GM23338 (cell line): ENCODE results near the gene ECE1. TPM values are rescaled to one million over a fixed set of nuclear protein-coding genes. Genes with fewer than 3 reads are reported as not detected.
A peak's percentile ranks its signal among the peaks of the same experiment; 100 is the strongest.

Experiments
- ATAC-seq: fragments of 200-7000 bp; cut with Tn5 transposase; 3 replicates; pipeline ENCODE4 v1.9.1; 2020
- DNase-seq: peaks from one replicate; pipeline ENCODE4 v3.0.0-alpha.2; 2015; ENCODE audit warnings: low spot score
- H2AFZ ChIP-seq: fragments of 200-600 bp; sonication (generic); 2 replicates; pipeline ENCODE4 v1.8.0; 2016; ENCODE audit warnings: antibody characterized with exemption, mild to moderate bottlenecking, moderate library complexity
- H3F3A ChIP-seq: fragments of 200-600 bp; sonication (generic); replicated peaks from 2 replicates; pipeline ENCODE4 v1.8.0; 2017; ENCODE audit warnings: antibody characterized with exemption, mixed run types, low read depth
- H3K27ac ChIP-seq: fragments of 200-600 bp; sonication (generic); 2 replicates; pipeline ENCODE4 v1.6.1; 2016; ENCODE audit warnings: low read depth
- H3K27me3 ChIP-seq: fragments of 200-600 bp; sonication (generic); 2 replicates; pipeline ENCODE4 v1.8.0; 2016; ENCODE audit warnings: mild to moderate bottlenecking, mixed run types, moderate library complexity; ENCODE audit not compliant: insufficient read depth
- H3K36me3 ChIP-seq: fragments of 200-600 bp; sonication (generic); 2 replicates; pipeline ENCODE4 v1.8.0; 2016; ENCODE audit warnings: mild to moderate bottlenecking; ENCODE audit not compliant: insufficient read depth
- H3K4me1 ChIP-seq: fragments of 200-600 bp; sonication (generic); 2 replicates; pipeline ENCODE4 v1.8.0; 2016; ENCODE audit warnings: mild to moderate bottlenecking, moderate library complexity; ENCODE audit not compliant: insufficient read depth
- H3K4me2 ChIP-seq: fragments of 200-600 bp; sonication (generic); 2 replicates; pipeline ENCODE4 v1.7.1; 2017; ENCODE audit warnings: mixed run types
- H3K4me3 ChIP-seq: fragments of 200-600 bp; sonication (generic); 2 replicates; pipeline ENCODE4 v1.6.1; 2016; ENCODE audit warnings: mixed run types
- H3K79me2 ChIP-seq: fragments of 200-600 bp; sonication (generic); replicated peaks from 2 replicates; pipeline ENCODE4 v1.8.0; 2017; ENCODE audit warnings: mild to moderate bottlenecking; ENCODE audit not compliant: insufficient read depth
- H3K9me2 ChIP-seq: fragments of 200-600 bp; sonication (generic); 2 replicates; pipeline ENCODE4 v1.8.0; 2017; ENCODE audit not compliant: insufficient read depth
- H4K20me1 ChIP-seq: fragments of 200-600 bp; sonication (generic); replicated peaks from 2 replicates; pipeline ENCODE4 v1.8.0; 2017; ENCODE audit warnings: mild to moderate bottlenecking; ENCODE audit not compliant: insufficient read depth
- H3K27ac Mint-ChIP-seq: 2 replicates; pipeline ENCODE4 v1.8.0; 2020; ENCODE audit warnings: inconsistent platforms, mild to moderate bottlenecking, moderate library complexity, mixed read lengths
- H3K27me3 Mint-ChIP-seq: 3 replicates; pipeline ENCODE4 v1.8.0; 2022; ENCODE audit warnings: low read depth, mild to moderate bottlenecking, moderate library complexity, mixed read lengths, inconsistent platforms; ENCODE audit not compliant: insufficient read depth, poor library complexity
- H3K36me3 Mint-ChIP-seq: 3 replicates; pipeline ENCODE4 v1.8.0; 2021; ENCODE audit warnings: low read depth, mild to moderate bottlenecking, inconsistent platforms, moderate library complexity, mixed read lengths
- H3K4me1 Mint-ChIP-seq: 3 replicates; pipeline ENCODE4 v1.8.0; 2020; ENCODE audit warnings: mild to moderate bottlenecking, inconsistent platforms, mixed read lengths
- H3K4me3 Mint-ChIP-seq: 3 replicates; pipeline ENCODE4 v1.8.0; 2021; ENCODE audit warnings: moderate library complexity, mild to moderate bottlenecking, inconsistent platforms, mixed read lengths
- H3K9me3 Mint-ChIP-seq: 3 replicates; pipeline ENCODE4 v1.8.0; 2020; ENCODE audit warnings: moderate library complexity, mild to moderate bottlenecking, inconsistent platforms, mixed read lengths
- CREB1 ChIP-seq: fragments of 250-450 bp; sonication (Bioruptor Pico); IDR thresholded peaks from 2 replicates; pipeline ENCODE4 v1.5.0; 2020; ENCODE audit warnings: low read depth, mild to moderate bottlenecking, moderate library complexity
- ETS1 ChIP-seq: IDR thresholded peaks from 2 replicates; pipeline ENCODE4 v1.6.1; 2016; ENCODE audit warnings: antibody characterized with exemption
- EZH2 ChIP-seq: fragments of 200-600 bp; sonication (generic); IDR thresholded peaks from one replicate; pipeline ENCODE4 v1.8.0; 2017; ENCODE audit warnings: antibody characterized with exemption, mild to moderate bottlenecking, low read depth; ENCODE audit not compliant: unreplicated experiment
- EZH2phosphoT487 ChIP-seq: fragments of 200-600 bp; sonication (generic); IDR thresholded peaks from one replicate; pipeline ENCODE4 v1.8.1; 2018; ENCODE audit warnings: antibody characterized with exemption; ENCODE audit not compliant: unreplicated experiment
- JUNB ChIP-seq: IDR thresholded peaks from one replicate; pipeline ENCODE4 v1.6.1; 2016; ENCODE audit warnings: antibody characterized with exemption; ENCODE audit not compliant: unreplicated experiment
- NANOG ChIP-seq: IDR thresholded peaks from 2 replicates; pipeline ENCODE4 v1.6.1; 2016; ENCODE audit warnings: antibody characterized with exemption, borderline replicate concordance
- POLR2AphosphoS5 ChIP-seq: IDR thresholded peaks from 2 replicates; pipeline ENCODE4 v1.6.1; 2016; ENCODE audit warnings: antibody characterized with exemption, low read depth
- REST ChIP-seq: IDR thresholded peaks from one replicate; pipeline ENCODE4 v1.6.1; 2018; ENCODE audit warnings: antibody characterized with exemption; ENCODE audit not compliant: unreplicated experiment
- STAT1 ChIP-seq: IDR thresholded peaks from one replicate; pipeline ENCODE4 v1.6.1; 2016; ENCODE audit warnings: antibody characterized with exemption; ENCODE audit not compliant: unreplicated experiment
- ZNF114 ChIP-seq: fragments of 250-450 bp; sonication (Bioruptor Pico); IDR thresholded peaks from 2 replicates; pipeline ENCODE4 v1.5.0; 2020; ENCODE audit warnings: mild to moderate bottlenecking, moderate library complexity
- ZNF331 ChIP-seq: fragments of 250-450 bp; sonication (Bioruptor Pico); IDR thresholded peaks from 2 replicates; pipeline ENCODE4 v1.5.0; 2020; ENCODE audit warnings: low read depth, mild to moderate bottlenecking, moderate library complexity
- polyA plus RNA-seq: library from polyadenylated mRNA; unstranded; fragments of >200 nt; fragmentation: Nextera tagmentation; extraction: Ambion mirVana; gene quantifications from 2 replicates; pipeline ENCODE4 v1.2.1, GENCODE V29; 2016
- total RNA-seq: library from RNA; depleted of rRNA; stranded (reverse); fragments of >200 nt; shearing (Covaris generic); gene quantifications from 2 replicates; pipeline ENCODE4 v1.2.3, GENCODE V29; 2014
- TF ChIP-seq, protein P1 (sequence below): fragments of 250-450 bp; sonication (Bioruptor Pico); IDR thresholded peaks from 2 replicates; pipeline ENCODE4 v1.5.0; 2020; ENCODE audit warnings: mild to moderate bottlenecking, moderate library complexity
- TF ChIP-seq, protein P2 (sequence below), 2 experiments: fragments of 200-600 bp in 1 of 2; sonication (generic) in 1 of 2; conservative IDR thresholded peaks; 2 replicates each; pipeline versions ENCODE4 v1.5.1 to v1.6.1; 2016 to 2017; ENCODE audit warnings: antibody characterized with exemption in 2 of 2, low read depth in 2 of 2, mild to moderate bottlenecking in 2 of 2, moderate library complexity in 1 of 2

Gene ECE1
- total and polyA plus RNA-seq, 2 experiments from 2014 or later: 11.0 to 45.0 TPM

DNA sequence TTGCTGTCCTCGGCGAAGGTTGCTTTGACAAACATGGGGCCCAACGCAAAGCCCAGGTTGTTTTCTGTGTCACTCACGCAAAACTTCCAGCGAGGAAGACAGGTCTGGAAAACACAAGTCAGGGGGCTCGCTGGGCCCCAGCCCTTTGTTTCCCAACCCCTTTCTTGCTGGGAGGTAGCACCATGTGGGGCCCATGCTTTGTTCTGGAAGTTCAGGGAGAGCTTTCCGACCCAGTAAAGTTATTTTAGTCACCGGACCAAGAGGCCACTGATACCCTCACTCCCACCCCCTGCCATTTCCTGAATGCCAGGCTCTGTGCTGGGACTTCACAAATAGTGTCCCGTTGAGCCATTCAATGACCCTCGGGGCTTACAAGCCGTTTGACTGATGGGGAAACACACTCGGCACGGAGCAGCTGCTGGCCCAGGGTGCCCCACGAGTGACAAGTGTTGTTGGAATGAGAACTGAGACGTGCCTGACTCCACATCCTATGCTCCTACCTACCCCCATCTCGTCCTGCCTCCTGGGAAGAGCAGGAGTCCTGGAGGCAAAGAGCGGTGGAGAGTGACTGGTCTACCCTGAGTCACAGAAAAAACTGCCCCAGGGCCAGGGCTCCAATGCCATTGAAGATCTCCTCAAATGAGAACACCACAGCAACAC, 52.0 kb downstream of the ECE1 start:
- no peaks in the 10 kb centered on the region for H3K9me2 ChIP-seq
- Mint-ChIP-seq H3K4me1 (peaks cover 11% of the 10 kb centered on the region), H3K27ac (peak overlapping the region; percentile 40; the same call in 1 of the 2 replicates), H3K4me3 (no peak overlapping the region), H3K9me3 (no peaks in the 10 kb centered on the region), H3K27me3 (no peaks in the 10 kb centered on the region), H3K36me3 (peaks cover 16% of the 10 kb centered on the region; the same call in 2 of the 3 replicates)
- DNase-seq (no peak), ATAC-seq (peak; percentile 35)
- H3K4me3 ChIP-seq: no peak overlapping the region
- no peaks in the 10 kb centered on the region for H3F3A ChIP-seq
- no peaks in the 10 kb centered on the region for H3K4me1 ChIP-seq
- H3K36me3 ChIP-seq: no peaks in the 10 kb centered on the region; the same call in 1 of the 2 replicates
- no peak overlapping the region for H2AFZ ChIP-seq
- TF ChIP-seq REST (no peak), ZNF114 (no peak), POLR2AphosphoS5 (no peak), NANOG (no peak), ETS1 (no peak), EZH2 (no peak), ZNF331 (no peak), JUNB (no peak), CREB1 (no peak), EZH2phosphoT487 (no peak), STAT1 (no peak)
- TF ChIP-seq, protein P1, sequence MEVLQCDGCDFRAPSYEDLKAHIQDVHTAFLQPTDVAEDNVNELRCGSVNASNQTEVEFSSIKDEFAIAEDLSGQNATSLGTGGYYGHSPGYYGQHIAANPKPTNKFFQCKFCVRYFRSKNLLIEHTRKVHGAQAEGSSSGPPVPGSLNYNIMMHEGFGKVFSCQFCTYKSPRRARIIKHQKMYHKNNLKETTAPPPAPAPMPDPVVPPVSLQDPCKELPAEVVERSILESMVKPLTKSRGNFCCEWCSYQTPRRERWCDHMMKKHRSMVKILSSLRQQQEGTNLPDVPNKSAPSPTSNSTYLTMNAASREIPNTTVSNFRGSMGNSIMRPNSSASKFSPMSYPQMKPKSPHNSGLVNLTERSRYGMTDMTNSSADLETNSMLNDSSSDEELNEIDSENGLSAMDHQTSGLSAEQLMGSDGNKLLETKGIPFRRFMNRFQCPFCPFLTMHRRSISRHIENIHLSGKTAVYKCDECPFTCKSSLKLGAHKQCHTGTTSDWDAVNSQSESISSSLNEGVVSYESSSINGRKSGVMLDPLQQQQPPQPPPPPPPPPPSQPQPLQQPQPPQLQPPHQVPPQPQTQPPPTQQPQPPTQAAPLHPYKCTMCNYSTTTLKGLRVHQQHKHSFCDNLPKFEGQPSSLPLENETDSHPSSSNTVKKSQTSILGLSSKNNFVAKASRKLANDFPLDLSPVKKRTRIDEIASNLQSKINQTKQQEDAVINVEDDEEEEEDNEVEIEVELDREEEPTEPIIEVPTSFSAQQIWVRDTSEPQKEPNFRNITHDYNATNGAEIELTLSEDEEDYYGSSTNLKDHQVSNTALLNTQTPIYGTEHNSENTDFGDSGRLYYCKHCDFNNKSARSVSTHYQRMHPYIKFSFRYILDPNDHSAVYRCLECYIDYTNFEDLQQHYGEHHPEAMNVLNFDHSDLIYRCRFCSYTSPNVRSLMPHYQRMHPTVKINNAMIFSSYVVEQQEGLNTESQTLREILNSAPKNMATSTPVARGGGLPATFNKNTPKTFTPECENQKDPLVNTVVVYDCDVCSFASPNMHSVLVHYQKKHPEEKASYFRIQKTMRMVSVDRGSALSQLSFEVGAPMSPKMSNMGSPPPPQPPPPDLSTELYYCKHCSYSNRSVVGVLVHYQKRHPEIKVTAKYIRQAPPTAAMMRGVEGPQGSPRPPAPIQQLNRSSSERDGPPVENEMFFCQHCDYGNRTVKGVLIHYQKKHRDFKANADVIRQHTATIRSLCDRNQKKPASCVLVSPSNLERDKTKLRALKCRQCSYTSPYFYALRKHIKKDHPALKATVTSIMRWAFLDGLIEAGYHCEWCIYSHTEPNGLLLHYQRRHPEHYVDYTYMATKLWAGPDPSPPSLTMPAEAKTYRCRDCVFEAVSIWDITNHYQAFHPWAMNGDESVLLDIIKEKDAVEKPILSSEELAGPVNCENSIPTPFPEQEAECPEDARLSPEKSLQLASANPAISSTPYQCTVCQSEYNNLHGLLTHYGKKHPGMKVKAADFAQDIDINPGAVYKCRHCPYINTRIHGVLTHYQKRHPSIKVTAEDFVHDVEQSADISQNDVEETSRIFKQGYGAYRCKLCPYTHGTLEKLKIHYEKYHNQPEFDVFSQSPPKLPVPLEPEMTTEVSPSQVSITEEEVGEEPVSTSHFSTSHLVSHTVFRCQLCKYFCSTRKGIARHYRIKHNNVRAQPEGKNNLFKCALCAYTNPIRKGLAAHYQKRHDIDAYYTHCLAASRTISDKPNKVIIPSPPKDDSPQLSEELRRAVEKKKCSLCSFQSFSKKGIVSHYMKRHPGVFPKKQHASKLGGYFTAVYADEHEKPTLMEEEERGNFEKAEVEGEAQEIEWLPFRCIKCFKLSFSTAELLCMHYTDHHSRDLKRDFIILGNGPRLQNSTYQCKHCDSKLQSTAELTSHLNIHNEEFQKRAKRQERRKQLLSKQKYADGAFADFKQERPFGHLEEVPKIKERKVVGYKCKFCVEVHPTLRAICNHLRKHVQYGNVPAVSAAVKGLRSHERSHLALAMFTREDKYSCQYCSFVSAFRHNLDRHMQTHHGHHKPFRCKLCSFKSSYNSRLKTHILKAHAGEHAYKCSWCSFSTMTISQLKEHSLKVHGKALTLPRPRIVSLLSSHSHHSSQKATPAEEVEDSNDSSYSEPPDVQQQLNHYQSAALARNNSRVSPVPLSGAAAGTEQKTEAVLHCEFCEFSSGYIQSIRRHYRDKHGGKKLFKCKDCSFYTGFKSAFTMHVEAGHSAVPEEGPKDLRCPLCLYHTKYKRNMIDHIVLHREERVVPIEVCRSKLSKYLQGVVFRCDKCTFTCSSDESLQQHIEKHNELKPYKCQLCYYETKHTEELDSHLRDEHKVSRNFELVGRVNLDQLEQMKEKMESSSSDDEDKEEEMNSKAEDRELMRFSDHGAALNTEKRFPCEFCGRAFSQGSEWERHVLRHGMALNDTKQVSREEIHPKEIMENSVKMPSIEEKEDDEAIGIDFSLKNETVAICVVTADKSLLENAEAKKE (CRISPR knock-in tag): no peak
- TF ChIP-seq, protein P2, sequence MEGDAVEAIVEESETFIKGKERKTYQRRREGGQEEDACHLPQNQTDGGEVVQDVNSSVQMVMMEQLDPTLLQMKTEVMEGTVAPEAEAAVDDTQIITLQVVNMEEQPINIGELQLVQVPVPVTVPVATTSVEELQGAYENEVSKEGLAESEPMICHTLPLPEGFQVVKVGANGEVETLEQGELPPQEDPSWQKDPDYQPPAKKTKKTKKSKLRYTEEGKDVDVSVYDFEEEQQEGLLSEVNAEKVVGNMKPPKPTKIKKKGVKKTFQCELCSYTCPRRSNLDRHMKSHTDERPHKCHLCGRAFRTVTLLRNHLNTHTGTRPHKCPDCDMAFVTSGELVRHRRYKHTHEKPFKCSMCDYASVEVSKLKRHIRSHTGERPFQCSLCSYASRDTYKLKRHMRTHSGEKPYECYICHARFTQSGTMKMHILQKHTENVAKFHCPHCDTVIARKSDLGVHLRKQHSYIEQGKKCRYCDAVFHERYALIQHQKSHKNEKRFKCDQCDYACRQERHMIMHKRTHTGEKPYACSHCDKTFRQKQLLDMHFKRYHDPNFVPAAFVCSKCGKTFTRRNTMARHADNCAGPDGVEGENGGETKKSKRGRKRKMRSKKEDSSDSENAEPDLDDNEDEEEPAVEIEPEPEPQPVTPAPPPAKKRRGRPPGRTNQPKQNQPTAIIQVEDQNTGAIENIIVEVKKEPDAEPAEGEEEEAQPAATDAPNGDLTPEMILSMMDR (conservative IDR thresholded peaks at IDR 0.05; ENCODE audit: low read depth in 2 of 2): no peak
- no peak overlapping the region for H3K4me2 ChIP-seq
- no peak overlapping the region for H3K27ac ChIP-seq
- H4K20me1 ChIP-seq: no peaks in the 10 kb centered on the region
- H3K79me2 ChIP-seq: no peaks in the 10 kb centered on the region
- no peaks in the 10 kb centered on the region for H3K27me3 ChIP-seq
